HepG2 (cell line): ENCODE results near the gene SHC3.

Source experiments
- CREB1 ChIP-seq, 2 experiments: fragments of 450-650 bp in 1 of 2; IDR thresholded peaks; 2 replicates each; pipeline ENCODE4 v1.6.1; 2016 to 2017; ENCODE audit warnings: control low read depth in 1 of 2, mild to moderate bottlenecking in 1 of 2, missing compliant biosample characterization in 1 of 2, missing genetic modification characterization in 1 of 2
- CTCF ChIP-seq: sonication (generic); formaldehyde crosslinking; IDR thresholded peaks from 2 replicates; pipeline ENCODE4 v1.5.0; 2020; ENCODE audit warnings: mild to moderate bottlenecking, missing genetic modification reagents, moderate library complexity
- FOSL2 ChIP-seq: sonication (generic); formaldehyde crosslinking; IDR thresholded peaks from 2 replicates; pipeline ENCODE4 v1.4.0; 2020; ENCODE audit warnings: missing genetic modification reagents
- HDAC2 ChIP-seq: sonication (generic); formaldehyde crosslinking; IDR thresholded peaks from 2 replicates; pipeline ENCODE4 v1.4.0; 2020; ENCODE audit warnings: missing genetic modification reagents
- HOMEZ ChIP-seq: IDR thresholded peaks from 2 replicates; pipeline ENCODE4 v1.6.1; 2016; ENCODE audit warnings: low read depth
- REST ChIP-seq, 2 experiments: IDR thresholded peaks; 2 replicates each; pipeline ENCODE4 v1.6.1; 2011 to 2012; ENCODE audit warnings: low read length in 2 of 2, borderline replicate concordance in 1 of 2, low read depth in 1 of 2, mild to moderate bottlenecking in 1 of 2, moderate library complexity in 1 of 2
- SMAD9 ChIP-seq: sonication (generic); formaldehyde crosslinking; IDR thresholded peaks from 2 replicates; pipeline ENCODE4 v1.5.1; 2020; ENCODE audit warnings: mild to moderate bottlenecking, missing genetic modification reagents
- ZBTB44 ChIP-seq: sonication (generic); formaldehyde crosslinking; IDR thresholded peaks from 2 replicates; pipeline ENCODE4 v1.4.0; 2020; ENCODE audit warnings: missing genetic modification reagents
- ZNF280D ChIP-seq: sonication (generic); formaldehyde crosslinking; IDR thresholded peaks from 2 replicates; pipeline ENCODE4 v1.5.1; 2020; ENCODE audit warnings: mild to moderate bottlenecking, missing genetic modification reagents
- ZNF292 ChIP-seq: sonication (generic); formaldehyde crosslinking; IDR thresholded peaks from 2 replicates; pipeline ENCODE4 v1.8.1; 2022; ENCODE audit warnings: mild to moderate bottlenecking, low read depth, missing genetic modification reagents, borderline replicate concordance
- ZNF460 ChIP-seq: sonication (generic); formaldehyde crosslinking; IDR thresholded peaks from 2 replicates; pipeline ENCODE4 v1.5.1; 2020; ENCODE audit warnings: missing genetic modification reagents, mild to moderate bottlenecking, borderline replicate concordance
- ZNF513 ChIP-seq: sonication (generic); formaldehyde crosslinking; conservative IDR thresholded peaks from 2 replicates; pipeline ENCODE4 v1.5.0; 2020; ENCODE audit warnings: missing genetic modification reagents

GRCh38 chr9:89194421-89195130, 16.0 kb upstream of the SHC3 start:
- TF ChIP-seq ZNF513 (CRISPR knock-in tag) (no peak), ZNF292 (CRISPR knock-in tag) (no peak), ZNF460 (CRISPR knock-in tag) (no peak), REST (IDR thresholded peaks at IDR 0.05; ENCODE audit: borderline replicate concordance in 1 of 2, low read depth in 1 of 2, low read length in 2 of 2) (no peak), SMAD9 (CRISPR knock-in tag) (no peak), HOMEZ (CRISPR knock-in tag) (no peak), FOSL2 (no peak), ZNF280D (CRISPR knock-in tag) (no peak), ZBTB44 (no peak), CREB1 (IDR thresholded peaks at IDR 0.05) (no peak), CREB1 (CRISPR knock-in tag; IDR thresholded peaks at IDR 0.05) (no peak), HDAC2 (CRISPR knock-in tag) (no peak), CTCF (CRISPR knock-in tag) (no peak)
